ENCODE results near the gene RABL6. TPM values are rescaled to one million over a fixed set of nuclear protein-coding genes. Genes with fewer than 3 reads are reported as not detected.

Gene RABL6
- total and polyA plus RNA-seq, 2 of the 4 experiments (the other 2 are of a cell fraction) = 37.1 to 47.5 TPM

DNA sequence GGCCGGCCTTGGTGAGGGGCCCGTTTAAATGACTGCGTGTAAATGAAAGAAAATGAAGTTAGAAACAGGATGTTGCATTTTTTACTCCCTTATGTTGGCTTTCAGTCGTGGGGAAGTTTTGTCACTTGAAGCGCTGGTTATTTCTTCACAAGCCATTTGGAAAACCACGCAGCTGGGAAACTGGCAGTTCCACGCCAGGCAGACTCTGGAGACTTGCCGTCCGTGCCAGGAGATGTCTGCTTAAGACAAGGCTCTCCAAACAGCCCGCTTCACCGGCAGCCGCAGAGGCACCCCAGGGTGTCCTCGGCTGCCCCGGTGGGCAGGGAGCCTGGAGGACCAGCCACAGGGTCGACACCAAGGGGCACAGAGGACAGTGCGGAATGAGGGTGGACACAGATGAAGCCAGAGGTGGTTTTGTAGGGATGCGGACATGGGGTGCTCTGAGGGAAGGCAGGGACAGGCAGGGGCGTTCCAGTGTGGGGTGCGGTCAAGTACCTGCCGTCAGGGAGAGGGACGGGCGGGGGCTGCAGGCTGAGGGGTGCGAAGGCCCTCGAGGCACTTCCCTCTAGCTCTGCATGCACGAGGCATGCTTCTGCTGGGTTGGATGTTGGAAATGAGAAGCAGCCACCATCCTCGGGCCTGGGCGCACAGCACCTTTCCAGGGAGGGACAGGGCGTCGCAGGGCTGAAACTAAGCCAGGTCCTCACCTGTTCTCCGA, 23.4 kb downstream of the RABL6 start:
- H3K4me3 ChIP-seq (ENCODE audit: insufficient read depth, low read depth, low read length) = no peak overlapping the region
- no peak overlapping the region for H3K27ac ChIP-seq (ENCODE audit: insufficient read depth, low read length)
- TF ChIP-seq MXI1 (IDR thresholded peaks at IDR 0.05; ENCODE audit: borderline replicate concordance, low read depth, low read length) (no peak), SMC3 (IDR thresholded peaks at IDR 0.05; ENCODE audit: low read depth, low read length) (no peak), MAZ (IDR thresholded peaks at IDR 0.05; ENCODE audit: borderline replicate concordance, low read depth, low read length) (no peak), RCOR1 (IDR thresholded peaks at IDR 0.05; ENCODE audit: insufficient replicate concordance, low read length) (no peak), FOS (IDR thresholded peaks at IDR 0.05; ENCODE audit: low read depth, low read length) (no peak), RAD21 (IDR thresholded peaks at IDR 0.05; ENCODE audit: low read length) (no peak), NFE2L2 (IDR thresholded peaks at IDR 0.05; ENCODE audit: low read depth, low read length) (no peak), MAFK (IDR thresholded peaks at IDR 0.05; ENCODE audit: low read depth, low read length) (no peak), RFX5 (IDR thresholded peaks at IDR 0.05; ENCODE audit: low read depth, low read length) (no peak), CHD1 (IDR thresholded peaks at IDR 0.05; ENCODE audit: low read depth, low read length) (no peak), POLR2A (IDR thresholded peaks at IDR 0.05; ENCODE audit: low read depth, low read length) (no peak), BHLHE40 (IDR thresholded peaks at IDR 0.05; ENCODE audit: low read depth, low read length) (no peak), CEBPB (IDR thresholded peaks at IDR 0.05; ENCODE audit: low read depth, low read length) (no peak)
- TF ChIP-seq, protein P1, sequence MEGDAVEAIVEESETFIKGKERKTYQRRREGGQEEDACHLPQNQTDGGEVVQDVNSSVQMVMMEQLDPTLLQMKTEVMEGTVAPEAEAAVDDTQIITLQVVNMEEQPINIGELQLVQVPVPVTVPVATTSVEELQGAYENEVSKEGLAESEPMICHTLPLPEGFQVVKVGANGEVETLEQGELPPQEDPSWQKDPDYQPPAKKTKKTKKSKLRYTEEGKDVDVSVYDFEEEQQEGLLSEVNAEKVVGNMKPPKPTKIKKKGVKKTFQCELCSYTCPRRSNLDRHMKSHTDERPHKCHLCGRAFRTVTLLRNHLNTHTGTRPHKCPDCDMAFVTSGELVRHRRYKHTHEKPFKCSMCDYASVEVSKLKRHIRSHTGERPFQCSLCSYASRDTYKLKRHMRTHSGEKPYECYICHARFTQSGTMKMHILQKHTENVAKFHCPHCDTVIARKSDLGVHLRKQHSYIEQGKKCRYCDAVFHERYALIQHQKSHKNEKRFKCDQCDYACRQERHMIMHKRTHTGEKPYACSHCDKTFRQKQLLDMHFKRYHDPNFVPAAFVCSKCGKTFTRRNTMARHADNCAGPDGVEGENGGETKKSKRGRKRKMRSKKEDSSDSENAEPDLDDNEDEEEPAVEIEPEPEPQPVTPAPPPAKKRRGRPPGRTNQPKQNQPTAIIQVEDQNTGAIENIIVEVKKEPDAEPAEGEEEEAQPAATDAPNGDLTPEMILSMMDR (conservative IDR thresholded peaks at IDR 0.05; ENCODE audit: low read depth, low read length) = no peak
- TF ChIP-seq, protein P2, sequence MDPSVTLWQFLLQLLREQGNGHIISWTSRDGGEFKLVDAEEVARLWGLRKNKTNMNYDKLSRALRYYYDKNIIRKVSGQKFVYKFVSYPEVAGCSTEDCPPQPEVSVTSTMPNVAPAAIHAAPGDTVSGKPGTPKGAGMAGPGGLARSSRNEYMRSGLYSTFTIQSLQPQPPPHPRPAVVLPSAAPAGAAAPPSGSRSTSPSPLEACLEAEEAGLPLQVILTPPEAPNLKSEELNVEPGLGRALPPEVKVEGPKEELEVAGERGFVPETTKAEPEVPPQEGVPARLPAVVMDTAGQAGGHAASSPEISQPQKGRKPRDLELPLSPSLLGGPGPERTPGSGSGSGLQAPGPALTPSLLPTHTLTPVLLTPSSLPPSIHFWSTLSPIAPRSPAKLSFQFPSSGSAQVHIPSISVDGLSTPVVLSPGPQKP (IDR thresholded peaks at IDR 0.05; ENCODE audit: borderline replicate concordance, low read depth, low read length) = no peak
- TF ChIP-seq, protein P3, sequence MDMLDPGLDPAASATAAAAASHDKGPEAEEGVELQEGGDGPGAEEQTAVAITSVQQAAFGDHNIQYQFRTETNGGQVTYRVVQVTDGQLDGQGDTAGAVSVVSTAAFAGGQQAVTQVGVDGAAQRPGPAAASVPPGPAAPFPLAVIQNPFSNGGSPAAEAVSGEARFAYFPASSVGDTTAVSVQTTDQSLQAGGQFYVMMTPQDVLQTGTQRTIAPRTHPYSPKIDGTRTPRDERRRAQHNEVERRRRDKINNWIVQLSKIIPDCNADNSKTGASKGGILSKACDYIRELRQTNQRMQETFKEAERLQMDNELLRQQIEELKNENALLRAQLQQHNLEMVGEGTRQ (IDR thresholded peaks at IDR 0.05; ENCODE audit: low read depth, low read length) = no peak
- DNase-seq (no peak), ATAC-seq (ENCODE audit: low read depth) (no peak)
- no peaks in the 10 kb centered on the region for H3K9me1 ChIP-seq (ENCODE audit: insufficient read depth, low read length)
- H3K18ac ChIP-seq (ENCODE audit: low read depth, low read length) = no peak overlapping the region
- no peaks in the 10 kb centered on the region; the same call in 1 of the 2 replicates for H4K20me1 ChIP-seq (ENCODE audit: insufficient read depth, low read length)
- 95% methylated on average over 20 of the region's 30 CpGs; no CpG with 5 or more reads in 1 of the 2 experiments for WGBS, 2 experiments (ENCODE audit: extremely low coverage in 2 of 2, insufficient read length in 1 of 2)
- H2AFZ ChIP-seq (replicated peaks; ENCODE audit: low read length, poor library complexity) = no peak overlapping the region
- no peak overlapping the region for H4K5ac ChIP-seq (ENCODE audit: low read depth, low read length)
- no peak overlapping the region for H2BK20ac ChIP-seq (ENCODE audit: low read depth, low read length)
- peaks cover 0 to 3% of the 10 kb centered on the region in 2 experiments; a peak in 1 of 4 replicates for H3K79me1 ChIP-seq (ENCODE audit: low read depth in 1 of 2, low read length in 2 of 2)
- ChIA-PET CTCF (no interaction called here), POLR2A (ENCODE audit: unreplicated experiment) (no interaction called here)
- no peak overlapping the region for H3K4ac ChIP-seq (ENCODE audit: low read depth, low read length)
- H2BK120ac ChIP-seq (ENCODE audit: low read depth, low read length) = no peak overlapping the region
- H3K9ac ChIP-seq (ENCODE audit: low read depth, low read length) = no peak overlapping the region
- H2BK15ac ChIP-seq (ENCODE audit: low read depth, low read length) = no peak overlapping the region
- no peak overlapping the region for H4K8ac ChIP-seq (ENCODE audit: low read depth in 2 of 2, low read length in 2 of 2)
- no peak overlapping the region for H3K4me2 ChIP-seq (ENCODE audit: low read depth, low read length)
- intact Hi-C loops (cut with micrococcal nuclease) (no loop called here), in situ Hi-C loops (cut with MboI; ENCODE audit: low sequenced_read_pairs) (no loop called here), dilution Hi-C loops (cut with HindIII; ENCODE audit: low sequenced_read_pairs, unreplicated experiment) (no loop called here)
- no peaks in the 10 kb centered on the region for H3K9me3 ChIP-seq (ENCODE audit: control insufficient read depth, insufficient read depth, low read length)
- H2BK5ac ChIP-seq (ENCODE audit: low read depth, low read length, poor library complexity, severe bottlenecking) = no peak overlapping the region
- no peak overlapping the region for H3K14ac ChIP-seq (replicated peaks; ENCODE audit: low read depth, low read length)
- H3K23ac ChIP-seq (ENCODE audit: low read depth, low read length) = no peak overlapping the region
- no peak overlapping the region for H2AK5ac ChIP-seq (ENCODE audit: low read depth, low read length)
- no TSS peak for BruUV-seq (replicated peaks)
- H3K27me3 ChIP-seq (ENCODE audit: control insufficient read depth, insufficient read depth, low read length) = no peaks in the 10 kb centered on the region
- H3K4me1 ChIP-seq (ENCODE audit: control insufficient read depth, insufficient read depth, low read length) = no peaks in the 10 kb centered on the region
- H4K91ac ChIP-seq (ENCODE audit: insufficient read depth, low read depth, low read length) = no peak overlapping the region
- peaks cover 57% of the 10 kb centered on the region for H3K36me3 ChIP-seq (ENCODE audit: control insufficient read depth, insufficient read depth, low read length)
- no peak overlapping the region for H2AK9ac ChIP-seq (replicated peaks; ENCODE audit: low read depth, low read length, poor library complexity)
- H3K56ac ChIP-seq (ENCODE audit: extremely low read depth, insufficient read depth, low read length) = no peak overlapping the region

Measured in IMR-90 (cell line).